SK-N-MC (cell line): ENCODE results near the gene CLMP.

Experiments
- EZH2 ChIP-seq: fragments of 200-600 bp; sonication (generic); IDR thresholded peaks from one replicate; pipeline ENCODE4 v1.6.1; 2017; ENCODE audit warnings: antibody characterized with exemption
- POLR2AphosphoS5 ChIP-seq: IDR thresholded peaks from 2 replicates; pipeline ENCODE4 v1.6.1; 2012; ENCODE audit warnings: mild to moderate bottlenecking, low read depth, low read length, borderline replicate concordance

GRCh38 chr11:123041185-123041584, 153.9 kb downstream of the CLMP start:
- TF ChIP-seq EZH2 (no peak), POLR2AphosphoS5 (no peak)
